ENCODE data around the gene PMP22.
"Not testable (repeated sequence)": the region's sequence is repeated elsewhere in the genome, so short reads cannot be mapped to it uniquely, and the experiment has no call there.

Gene PMP22

GRCh38 chr17:15230866-15231265 is 34.3 kb downstream of the PMP22 start:
- Histone ChIP-seq H3K4me1 (ENCODE audit: control insufficient read depth in 1 of 2, insufficient read depth in 2 of 2, low read length in 2 of 2) (peaks cover 0 to 16% of the 10 kb centered on the region in 2 donors), H3K27me3 (ENCODE audit: control insufficient read depth in 1 of 2, insufficient read depth in 2 of 2, low read length in 2 of 2) (no peaks in the 10 kb centered on the region), H3K9ac (ENCODE audit: low read depth in 1 of 2, low read length in 2 of 2) (no peak overlapping the region), H3K36me3 (ENCODE audit: control insufficient read depth in 1 of 2, insufficient read depth in 2 of 2, low read length in 2 of 2) (peaks cover 0 to 17% of the 10 kb centered on the region in 2 donors), H3K4me3 (ENCODE audit: low read depth in 1 of 2, low read length in 2 of 2) (no peak overlapping the region), H3K27ac (ENCODE audit: low read depth, low read length) (no peak overlapping the region), H3K9me3 (ENCODE audit: control insufficient read depth in 1 of 2, low read length in 2 of 2) (no peaks in the 10 kb centered on the region)

DNA sequence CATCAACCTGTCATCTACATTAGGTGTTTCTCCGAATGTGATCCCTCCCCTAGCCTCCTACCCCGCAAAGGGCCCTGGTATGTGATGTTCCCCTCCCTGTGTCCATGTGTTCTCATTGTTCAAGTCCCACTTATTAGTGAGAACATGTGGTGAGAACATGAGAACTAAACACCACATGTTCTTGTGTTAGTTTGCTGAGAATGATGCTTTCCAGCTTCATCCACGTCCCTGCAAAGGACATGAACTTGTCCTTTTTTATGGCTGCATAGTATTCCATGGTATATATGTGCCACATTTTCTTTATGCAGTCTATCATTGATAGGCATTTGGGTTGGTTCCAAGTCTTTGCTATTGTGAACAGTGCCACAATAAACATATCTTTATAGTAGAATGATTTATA is 43.3 kb downstream of the PMP22 start:
- not testable (repeated sequence) for H3K27me3 ChIP-seq (ENCODE audit: control insufficient read depth in 1 of 2, insufficient read depth in 2 of 2, low read length in 2 of 2); H3K27ac ChIP-seq (ENCODE audit: low read depth, low read length); H3K9me3 ChIP-seq (ENCODE audit: control insufficient read depth in 1 of 2, low read length in 2 of 2); H3K4me1 ChIP-seq (ENCODE audit: control insufficient read depth in 1 of 2, insufficient read depth in 2 of 2, low read length in 2 of 2); H3K4me3 ChIP-seq (ENCODE audit: low read depth in 1 of 2, low read length in 2 of 2); H3K9ac ChIP-seq (ENCODE audit: low read depth in 1 of 2, low read length in 2 of 2); H3K36me3 ChIP-seq (ENCODE audit: control insufficient read depth in 1 of 2, insufficient read depth in 2 of 2, low read length in 2 of 2)

DNA sequence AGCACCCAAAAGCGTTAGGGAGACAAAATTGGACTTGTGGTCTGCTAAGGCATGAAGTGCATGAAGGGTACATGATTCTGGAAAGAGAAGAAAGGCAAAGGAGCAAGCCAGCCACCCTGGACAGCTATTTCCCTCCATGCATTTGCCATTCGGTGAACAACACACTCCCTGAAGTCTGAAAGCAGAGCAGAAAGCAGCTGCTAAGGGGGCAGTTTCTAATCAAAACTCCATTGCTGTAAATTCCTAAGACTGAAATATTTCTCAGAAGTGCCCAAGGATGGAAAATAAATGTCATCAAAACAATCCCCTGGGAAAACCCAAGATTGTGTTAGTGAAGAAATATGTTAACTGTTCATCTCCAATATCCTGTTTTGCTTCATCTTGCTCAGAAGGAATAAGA is 44.3 kb downstream of the PMP22 start:
- no peaks in the 10 kb centered on the region for H3K36me3 ChIP-seq (ENCODE audit: control insufficient read depth in 1 of 2, insufficient read depth in 2 of 2, low read length in 2 of 2)
- H3K4me1 ChIP-seq (ENCODE audit: control insufficient read depth in 1 of 2, insufficient read depth in 2 of 2, low read length in 2 of 2): no peaks in the 10 kb centered on the region
- no peaks in the 10 kb centered on the region for H3K27me3 ChIP-seq (ENCODE audit: control insufficient read depth in 1 of 2, insufficient read depth in 2 of 2, low read length in 2 of 2)
- H3K9me3 ChIP-seq (ENCODE audit: control insufficient read depth in 1 of 2, low read length in 2 of 2): no peaks in the 10 kb centered on the region
- no peak overlapping the region for H3K27ac ChIP-seq (ENCODE audit: low read depth, low read length)
- H3K4me3 ChIP-seq (ENCODE audit: low read depth in 1 of 2, low read length in 2 of 2): no peak overlapping the region
- no peak overlapping the region for H3K9ac ChIP-seq (ENCODE audit: low read depth in 1 of 2, low read length in 2 of 2)

GRCh38 chr17:15216481-15216880 is 48.6 kb downstream of the PMP22 start:
- Histone ChIP-seq H3K9me3 (ENCODE audit: control insufficient read depth in 1 of 2, low read length in 2 of 2) (no peaks in the 10 kb centered on the region), H3K4me3 (ENCODE audit: low read depth in 1 of 2, low read length in 2 of 2) (no peak overlapping the region), H3K4me1 (ENCODE audit: control insufficient read depth in 1 of 2, insufficient read depth in 2 of 2, low read length in 2 of 2) (no peaks in the 10 kb centered on the region), H3K9ac (ENCODE audit: low read depth in 1 of 2, low read length in 2 of 2) (no peak overlapping the region), H3K36me3 (ENCODE audit: control insufficient read depth in 1 of 2, insufficient read depth in 2 of 2, low read length in 2 of 2) (no peaks in the 10 kb centered on the region), H3K27me3 (ENCODE audit: control insufficient read depth in 1 of 2, insufficient read depth in 2 of 2, low read length in 2 of 2) (no peaks in the 10 kb centered on the region), H3K27ac (ENCODE audit: low read depth, low read length) (no peak overlapping the region)

- H3K9me3 ChIP-seq (ENCODE audit: control insufficient read depth in 1 of 2, low read length in 2 of 2): no peaks in the 10 kb centered on the region
- H3K27me3 ChIP-seq (ENCODE audit: control insufficient read depth in 1 of 2, insufficient read depth in 2 of 2, low read length in 2 of 2): no peaks in the 10 kb centered on the region
- H3K4me3 ChIP-seq (ENCODE audit: low read depth in 1 of 2, low read length in 2 of 2): no peak overlapping the region
- H3K27ac ChIP-seq (ENCODE audit: low read depth, low read length): no peak overlapping the region
- no peaks in the 10 kb centered on the region for H3K4me1 ChIP-seq (ENCODE audit: control insufficient read depth in 1 of 2, insufficient read depth in 2 of 2, low read length in 2 of 2)
- no peaks in the 10 kb centered on the region for H3K36me3 ChIP-seq (ENCODE audit: control insufficient read depth in 1 of 2, insufficient read depth in 2 of 2, low read length in 2 of 2)
- H3K9ac ChIP-seq (ENCODE audit: low read depth in 1 of 2, low read length in 2 of 2): no peak overlapping the region
Observed at GRCh38 chr17:15213381-15214087, 51.6 kb downstream of the PMP22 start.

DNA sequence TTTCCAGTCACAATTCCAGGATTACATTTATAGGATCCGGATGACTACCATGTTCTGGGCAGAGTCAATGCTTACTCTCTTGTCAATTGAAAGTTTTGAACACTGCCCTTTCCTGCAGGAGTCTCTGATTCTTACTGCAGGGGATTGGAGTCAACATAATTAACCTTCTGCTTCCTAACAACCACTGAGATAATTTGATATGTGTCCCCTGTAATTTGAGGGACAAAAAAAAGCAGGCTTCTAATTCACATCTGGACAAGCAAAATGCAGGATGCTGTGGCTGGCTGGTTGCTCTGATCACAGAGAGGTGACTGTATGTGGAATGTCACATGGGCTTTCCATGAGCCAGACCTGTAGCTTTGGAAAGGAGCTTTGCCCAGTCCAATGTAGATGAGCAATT is 54.9 kb downstream of the PMP22 start:
- H3K9me3 ChIP-seq (ENCODE audit: control insufficient read depth in 1 of 2, low read length in 2 of 2): no peaks in the 10 kb centered on the region
- no peak overlapping the region for H3K9ac ChIP-seq (ENCODE audit: low read depth in 1 of 2, low read length in 2 of 2)
- no peaks in the 10 kb centered on the region for H3K27me3 ChIP-seq (ENCODE audit: control insufficient read depth in 1 of 2, insufficient read depth in 2 of 2, low read length in 2 of 2)
- H3K4me3 ChIP-seq (ENCODE audit: low read depth in 1 of 2, low read length in 2 of 2): no peak overlapping the region
- H3K36me3 ChIP-seq (ENCODE audit: control insufficient read depth in 1 of 2, insufficient read depth in 2 of 2, low read length in 2 of 2): no peaks in the 10 kb centered on the region
- H3K27ac ChIP-seq (ENCODE audit: low read depth, low read length): no peak overlapping the region
- no peaks in the 10 kb centered on the region for H3K4me1 ChIP-seq (ENCODE audit: control insufficient read depth in 1 of 2, insufficient read depth in 2 of 2, low read length in 2 of 2)

DNA sequence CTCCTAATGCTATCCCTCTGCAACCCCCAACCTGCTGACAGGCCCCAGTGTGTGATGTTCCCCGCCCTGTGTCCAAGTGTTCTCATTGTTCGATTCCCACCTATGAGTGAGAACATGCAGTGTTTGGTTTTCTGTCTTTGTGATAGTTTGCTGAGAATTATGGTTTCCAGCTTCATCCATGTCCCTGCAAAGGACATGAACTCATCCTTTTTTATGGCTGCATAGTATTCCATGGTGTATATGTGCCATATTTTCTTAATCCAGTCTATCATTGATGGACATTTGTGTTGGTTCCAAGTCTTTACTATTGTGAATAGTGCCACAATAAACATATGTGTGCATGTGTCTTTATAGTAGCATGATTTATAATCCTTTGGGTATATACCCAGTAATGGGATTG is 62.1 kb downstream of the PMP22 start:
- not testable (repeated sequence) for H3K9me3 ChIP-seq (ENCODE audit: control insufficient read depth in 1 of 2, low read length in 2 of 2); H3K36me3 ChIP-seq (ENCODE audit: control insufficient read depth in 1 of 2, insufficient read depth in 2 of 2, low read length in 2 of 2); H3K27ac ChIP-seq (ENCODE audit: low read depth, low read length); H3K9ac ChIP-seq (ENCODE audit: low read depth in 1 of 2, low read length in 2 of 2); H3K4me3 ChIP-seq (ENCODE audit: low read depth in 1 of 2, low read length in 2 of 2); H3K4me1 ChIP-seq (ENCODE audit: control insufficient read depth in 1 of 2, insufficient read depth in 2 of 2, low read length in 2 of 2); H3K27me3 ChIP-seq (ENCODE audit: control insufficient read depth in 1 of 2, insufficient read depth in 2 of 2, low read length in 2 of 2)

GRCh38 chr17:15200574-15200973 is 64.6 kb downstream of the PMP22 start:
- H3K27me3 ChIP-seq (ENCODE audit: control insufficient read depth in 1 of 2, insufficient read depth in 2 of 2, low read length in 2 of 2); H3K4me1 ChIP-seq (ENCODE audit: control insufficient read depth in 1 of 2, insufficient read depth in 2 of 2, low read length in 2 of 2); H3K27ac ChIP-seq (ENCODE audit: low read depth, low read length); H3K36me3 ChIP-seq (ENCODE audit: control insufficient read depth in 1 of 2, insufficient read depth in 2 of 2, low read length in 2 of 2); H3K9ac ChIP-seq (ENCODE audit: low read depth in 1 of 2, low read length in 2 of 2); H3K9me3 ChIP-seq (ENCODE audit: control insufficient read depth in 1 of 2, low read length in 2 of 2); H3K4me3 ChIP-seq (ENCODE audit: low read depth in 1 of 2, low read length in 2 of 2): not testable (repeated sequence)

- H3K36me3 ChIP-seq (ENCODE audit: control insufficient read depth in 1 of 2, insufficient read depth in 2 of 2, low read length in 2 of 2): no peaks in the 10 kb centered on the region
- H3K9ac ChIP-seq (ENCODE audit: low read depth in 1 of 2, low read length in 2 of 2): no peak overlapping the region
- H3K27me3 ChIP-seq (ENCODE audit: control insufficient read depth in 1 of 2, insufficient read depth in 2 of 2, low read length in 2 of 2): no peaks in the 10 kb centered on the region
- H3K4me1 ChIP-seq (ENCODE audit: control insufficient read depth in 1 of 2, insufficient read depth in 2 of 2, low read length in 2 of 2): no peaks in the 10 kb centered on the region
- no peak overlapping the region for H3K27ac ChIP-seq (ENCODE audit: low read depth, low read length)
- H3K4me3 ChIP-seq (ENCODE audit: low read depth in 1 of 2, low read length in 2 of 2): no peak overlapping the region
- H3K9me3 ChIP-seq (ENCODE audit: control insufficient read depth in 1 of 2, low read length in 2 of 2): peaks cover 0 to 9% of the 10 kb centered on the region in 2 donors
Observed at GRCh38 chr17:15197229-15197628, 67.9 kb downstream of the PMP22 start.

DNA sequence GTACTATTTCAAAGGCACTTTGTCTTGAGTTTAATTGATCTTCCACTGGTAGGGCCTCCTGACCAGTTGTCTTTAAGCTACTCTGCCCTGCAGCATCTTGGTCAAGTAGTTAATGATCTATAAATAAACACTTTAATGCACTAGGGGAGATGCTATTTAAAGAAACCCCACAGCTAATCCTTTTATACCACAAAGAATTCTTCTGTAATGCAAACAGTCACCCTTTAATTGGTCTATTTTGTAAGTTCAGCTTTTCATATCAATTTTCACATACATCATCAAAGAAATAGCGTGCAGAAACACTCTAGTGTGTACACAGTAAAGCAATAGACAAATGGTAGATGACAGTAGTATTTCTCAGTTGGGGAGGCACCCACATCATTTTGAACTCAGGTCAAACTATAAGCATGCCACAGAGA is 70.3 kb downstream of the PMP22 start:
- Histone ChIP-seq H3K4me3 (ENCODE audit: low read depth in 1 of 2, low read length in 2 of 2) (no peak overlapping the region), H3K9ac (ENCODE audit: low read depth in 1 of 2, low read length in 2 of 2) (no peak overlapping the region), H3K9me3 (ENCODE audit: control insufficient read depth in 1 of 2, low read length in 2 of 2) (peaks cover 0 to 9% of the 10 kb centered on the region in 2 donors), H3K27ac (ENCODE audit: low read depth, low read length) (no peak overlapping the region), H3K36me3 (ENCODE audit: control insufficient read depth in 1 of 2, insufficient read depth in 2 of 2, low read length in 2 of 2) (no peaks in the 10 kb centered on the region), H3K27me3 (ENCODE audit: control insufficient read depth in 1 of 2, insufficient read depth in 2 of 2, low read length in 2 of 2) (no peaks in the 10 kb centered on the region), H3K4me1 (ENCODE audit: control insufficient read depth in 1 of 2, insufficient read depth in 2 of 2, low read length in 2 of 2) (no peaks in the 10 kb centered on the region)

DNA sequence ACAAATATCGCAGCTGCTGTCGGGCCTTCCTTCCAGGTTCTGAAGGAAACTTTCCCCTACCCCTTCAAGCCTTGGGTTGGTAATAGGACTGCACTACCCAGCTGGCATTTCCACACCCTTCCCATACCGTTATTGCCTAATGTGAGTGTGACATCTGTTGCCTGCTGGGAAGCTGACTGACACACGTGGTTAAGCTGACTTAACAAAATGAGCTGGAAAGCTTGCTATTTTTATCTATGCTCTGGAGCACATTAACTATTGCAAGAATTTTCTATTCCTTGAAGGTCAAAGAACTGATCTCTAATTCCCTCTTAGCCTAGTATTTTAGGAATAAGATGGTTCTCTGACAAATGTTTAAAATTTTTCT is 79.5 kb downstream of the PMP22 start:
- H3K4me1 ChIP-seq (ENCODE audit: control insufficient read depth in 1 of 2, insufficient read depth in 2 of 2, low read length in 2 of 2): no peaks in the 10 kb centered on the region
- H3K27me3 ChIP-seq (ENCODE audit: control insufficient read depth in 1 of 2, insufficient read depth in 2 of 2, low read length in 2 of 2): no peaks in the 10 kb centered on the region
- H3K9me3 ChIP-seq (ENCODE audit: control insufficient read depth in 1 of 2, low read length in 2 of 2): no peaks in the 10 kb centered on the region
- H3K36me3 ChIP-seq (ENCODE audit: control insufficient read depth in 1 of 2, insufficient read depth in 2 of 2, low read length in 2 of 2): no peaks in the 10 kb centered on the region
- no peak overlapping the region for H3K9ac ChIP-seq (ENCODE audit: low read depth in 1 of 2, low read length in 2 of 2)
- H3K27ac ChIP-seq (ENCODE audit: low read depth, low read length): no peak overlapping the region
- no peak overlapping the region for H3K4me3 ChIP-seq (ENCODE audit: low read depth in 1 of 2, low read length in 2 of 2)
